WTC11 (cell line): ENCODE measurements around the gene HSD11B1L. TPM values are rescaled to one million over a fixed set of nuclear protein-coding genes. Genes with fewer than 3 reads are reported as not detected.

Source experiments
- ATAC-seq: fragments of 200-7000 bp; cut with Tn5 transposase; 2 replicates; pipeline ENCODE4 v1.10.0; 2021; ENCODE audit warnings: mild to moderate bottlenecking, moderate library complexity
- CTCF ChIA-PET: fragments of 300-600 bp; sonication (Branson Sonifier 250); formaldehyde crosslinking; loops from one replicate; lab custom pipeline; 2021; ENCODE audit warnings: antibody characterized with exemption; lab: Charles Lee
- POLR2A ChIA-PET: fragments of 350-600 bp; sonication (Branson Sonifier 250); formaldehyde crosslinking; loops from one replicate; lab custom pipeline; 2021; ENCODE audit warnings: antibody characterized with exemption; lab: Charles Lee
- DNase-seq: peaks from one replicate; pipeline ENCODE4 v3.0.0; 2021; ENCODE audit warnings: low spot score
- H3K27ac Mint-ChIP-seq: 2 replicates; pipeline ENCODE4 v1.8.0; 2021; ENCODE audit warnings: mixed read lengths
- H3K27me3 Mint-ChIP-seq: 2 replicates; pipeline ENCODE4 v1.8.0; 2021; ENCODE audit warnings: low read depth, mild to moderate bottlenecking, moderate library complexity, mixed read lengths
- H3K36me3 Mint-ChIP-seq: 2 replicates; pipeline ENCODE4 v1.8.0; 2021; ENCODE audit warnings: mixed read lengths
- H3K4me1 Mint-ChIP-seq: 2 replicates; pipeline ENCODE4 v1.8.0; 2022; ENCODE audit warnings: mixed read lengths
- H3K4me3 Mint-ChIP-seq: 2 replicates; pipeline ENCODE4 v1.8.0; 2021; ENCODE audit warnings: mild to moderate bottlenecking, moderate library complexity, mixed read lengths
- H3K9me3 Mint-ChIP-seq: 2 replicates; pipeline ENCODE4 v1.8.0; 2021; ENCODE audit warnings: mixed read lengths
- MYBL2 ChIP-seq: sonication (generic); formaldehyde crosslinking; IDR thresholded peaks from 2 replicates; pipeline ENCODE4 v1.8.1; 2023; ENCODE audit warnings: mild to moderate bottlenecking, moderate library complexity, missing genetic modification reagents
- SP1 ChIP-seq: sonication (generic); formaldehyde crosslinking; conservative IDR thresholded peaks from 2 replicates; pipeline ENCODE4 v1.8.1; 2022; ENCODE audit warnings: missing genetic modification reagents
- TEAD1 ChIP-seq: sonication (generic); formaldehyde crosslinking; IDR thresholded peaks from 2 replicates; pipeline ENCODE4 v1.8.0; 2022; ENCODE audit warnings: mild to moderate bottlenecking, missing genetic modification reagents
- ZNF121 ChIP-seq: sonication (generic); formaldehyde crosslinking; IDR thresholded peaks from 2 replicates; pipeline ENCODE4 v1.8.0; 2023; ENCODE audit warnings: missing genetic modification reagents
- ZNF219 ChIP-seq: sonication (generic); formaldehyde crosslinking; IDR thresholded peaks from 2 replicates; pipeline ENCODE4 v1.8.0; 2023; ENCODE audit warnings: missing genetic modification reagents, mild to moderate bottlenecking, borderline replicate concordance
- total RNA-seq: library from RNA; stranded (reverse); gene quantifications from 3 replicates; pipeline ENCODE4 v1.2.3, GENCODE V29; 2021
- TF ChIP-seq, protein P1 (sequence below): sonication (generic); formaldehyde crosslinking; IDR thresholded peaks from 2 replicates; pipeline ENCODE4 v1.8.1; 2022; ENCODE audit warnings: low read depth, mild to moderate bottlenecking, moderate library complexity, missing genetic modification reagents, borderline replicate concordance
- TF ChIP-seq, protein P2 (sequence below): sonication (generic); formaldehyde crosslinking; IDR thresholded peaks from 2 replicates; pipeline ENCODE4 v1.8.1; 2023; ENCODE audit warnings: mild to moderate bottlenecking, missing genetic modification reagents, moderate library complexity
- TF ChIP-seq, protein P3 (sequence below): sonication (generic); formaldehyde crosslinking; conservative IDR thresholded peaks from 2 replicates; pipeline ENCODE4 v1.8.1; 2023; ENCODE audit warnings: mild to moderate bottlenecking, low read depth, missing genetic modification reagents, moderate library complexity
- TF ChIP-seq, protein P4 (sequence below): sonication (generic); formaldehyde crosslinking; IDR thresholded peaks from 2 replicates; pipeline ENCODE4 v1.8.1; 2022; ENCODE audit warnings: mild to moderate bottlenecking, missing genetic modification reagents, moderate library complexity, borderline replicate concordance
- TF ChIP-seq, protein P5 (sequence below): sonication (generic); formaldehyde crosslinking; IDR thresholded peaks from 2 replicates; pipeline ENCODE4 v1.8.0; 2022; ENCODE audit warnings: mild to moderate bottlenecking, missing genetic modification reagents

Gene HSD11B1L
- total RNA-seq, 1 experiment from 2014 or later = 11.8 TPM

DNA sequence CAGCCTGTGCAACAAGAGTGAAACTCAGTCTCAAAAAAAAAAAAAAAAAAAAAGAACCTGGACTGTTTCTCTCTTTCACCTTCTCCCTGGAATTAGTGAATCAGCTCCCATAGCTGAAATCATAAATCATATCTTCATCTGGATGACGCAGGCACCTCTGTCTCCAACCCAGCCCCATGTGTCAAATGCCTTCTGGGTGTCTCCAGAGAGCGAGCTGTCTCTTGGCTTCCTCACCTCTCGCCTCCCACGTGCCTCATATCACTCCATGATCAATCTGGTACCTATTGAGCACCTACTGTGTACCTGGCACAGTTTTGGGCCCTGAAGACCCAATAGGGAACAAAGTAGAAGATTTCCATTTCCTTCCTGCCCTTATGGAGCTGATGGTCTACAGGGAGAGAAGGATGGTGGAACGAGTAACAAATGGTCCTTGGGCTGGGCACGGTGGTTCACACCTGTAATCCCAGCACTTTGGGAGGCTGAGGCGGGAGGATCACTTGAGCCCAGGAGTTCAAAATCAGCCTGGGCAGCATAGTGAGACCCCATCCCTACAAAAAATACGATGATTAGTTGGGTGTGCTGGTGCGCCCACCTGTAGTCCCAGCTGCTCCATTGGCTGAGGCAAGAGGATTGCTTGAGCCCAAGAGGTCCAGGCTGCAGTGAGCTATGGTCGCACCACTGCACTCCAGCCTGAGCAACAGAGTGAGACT, 2.5 kb downstream of the HSD11B1L start:
- TF ChIP-seq, protein P1, sequence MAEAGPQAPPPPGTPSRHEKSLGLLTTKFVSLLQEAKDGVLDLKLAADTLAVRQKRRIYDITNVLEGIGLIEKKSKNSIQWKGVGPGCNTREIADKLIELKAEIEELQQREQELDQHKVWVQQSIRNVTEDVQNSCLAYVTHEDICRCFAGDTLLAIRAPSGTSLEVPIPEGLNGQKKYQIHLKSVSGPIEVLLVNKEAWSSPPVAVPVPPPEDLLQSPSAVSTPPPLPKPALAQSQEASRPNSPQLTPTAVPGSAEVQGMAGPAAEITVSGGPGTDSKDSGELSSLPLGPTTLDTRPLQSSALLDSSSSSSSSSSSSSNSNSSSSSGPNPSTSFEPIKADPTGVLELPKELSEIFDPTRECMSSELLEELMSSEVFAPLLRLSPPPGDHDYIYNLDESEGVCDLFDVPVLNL (CRISPR knock-in tag) = no peak
- TF ChIP-seq SP1 (no peak), ZNF121 (CRISPR knock-in tag) (peak; percentile 15; the same call in 1 of the 2 replicates)
- no peak for ATAC-seq
- Mint-ChIP-seq H3K9me3 (no peaks in the 10 kb centered on the region), H3K27me3 (peaks cover 22% of the 10 kb centered on the region), H3K27ac (no peak overlapping the region), H3K4me3 (peak overlapping the region; percentile 24; the same call in 1 of the 2 replicates), H3K4me1 (peaks cover 20% of the 10 kb centered on the region), H3K36me3 (no peaks in the 10 kb centered on the region)
- POLR2A ChIA-PET = no interaction called here
- CTCF ChIA-PET = no interaction called here
- DNase-seq = no peak

DNA sequence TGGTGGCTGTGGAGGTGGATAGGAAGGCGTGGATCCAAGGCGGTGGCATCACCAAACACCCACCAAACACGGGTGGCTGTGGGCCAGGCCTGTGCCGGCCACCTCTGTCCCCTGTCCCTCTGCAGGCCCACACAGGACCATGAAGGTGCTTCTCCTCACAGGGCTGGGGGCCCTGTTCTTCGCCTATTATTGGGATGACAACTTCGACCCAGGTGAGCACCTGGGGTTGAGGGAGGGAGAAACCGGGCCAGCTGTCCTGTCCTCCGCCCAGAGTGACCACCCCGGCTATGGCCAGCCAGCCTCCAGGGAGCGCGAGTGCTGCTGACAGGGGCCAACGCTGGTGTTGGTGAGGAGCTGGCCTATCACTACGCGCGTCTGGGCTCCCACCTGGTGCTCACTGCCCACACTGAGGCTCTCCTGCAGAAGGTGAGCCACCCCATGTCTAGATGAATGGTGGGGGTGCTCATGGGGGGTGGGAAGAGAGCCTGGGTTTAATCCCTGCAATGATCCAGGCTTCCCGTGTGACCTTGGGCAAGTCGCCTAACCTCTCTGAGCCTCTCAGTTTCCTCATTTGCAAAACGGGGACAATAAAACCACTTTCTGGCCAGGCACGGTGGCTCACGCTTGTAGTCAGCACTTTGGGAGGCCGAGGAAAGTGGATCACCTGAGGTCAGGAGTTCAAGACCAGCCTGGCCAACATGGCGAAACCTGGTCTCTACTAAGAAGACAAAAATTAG, 4.0 kb downstream of the HSD11B1L start:
- ATAC-seq (no peak), DNase-seq (no peak)
- ChIA-PET POLR2A (no interaction called here), CTCF (no interaction called here)
- Mint-ChIP-seq H3K27ac (no peak overlapping the region), H3K4me3 (no peak overlapping the region), H3K9me3 (no peaks in the 10 kb centered on the region), H3K4me1 (peaks cover 16% of the 10 kb centered on the region), H3K36me3 (no peaks in the 10 kb centered on the region), H3K27me3 (peaks cover 23% of the 10 kb centered on the region)
- TF ChIP-seq MYBL2 (CRISPR knock-in tag) (no peak), ZNF219 (no peak)
- TF ChIP-seq, protein P2, sequence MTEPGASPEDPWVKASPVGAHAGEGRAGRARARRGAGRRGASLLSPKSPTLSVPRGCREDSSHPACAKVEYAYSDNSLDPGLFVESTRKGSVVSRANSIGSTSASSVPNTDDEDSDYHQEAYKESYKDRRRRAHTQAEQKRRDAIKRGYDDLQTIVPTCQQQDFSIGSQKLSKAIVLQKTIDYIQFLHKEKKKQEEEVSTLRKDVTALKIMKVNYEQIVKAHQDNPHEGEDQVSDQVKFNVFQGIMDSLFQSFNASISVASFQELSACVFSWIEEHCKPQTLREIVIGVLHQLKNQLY = no peak
- TF ChIP-seq, protein P3, sequence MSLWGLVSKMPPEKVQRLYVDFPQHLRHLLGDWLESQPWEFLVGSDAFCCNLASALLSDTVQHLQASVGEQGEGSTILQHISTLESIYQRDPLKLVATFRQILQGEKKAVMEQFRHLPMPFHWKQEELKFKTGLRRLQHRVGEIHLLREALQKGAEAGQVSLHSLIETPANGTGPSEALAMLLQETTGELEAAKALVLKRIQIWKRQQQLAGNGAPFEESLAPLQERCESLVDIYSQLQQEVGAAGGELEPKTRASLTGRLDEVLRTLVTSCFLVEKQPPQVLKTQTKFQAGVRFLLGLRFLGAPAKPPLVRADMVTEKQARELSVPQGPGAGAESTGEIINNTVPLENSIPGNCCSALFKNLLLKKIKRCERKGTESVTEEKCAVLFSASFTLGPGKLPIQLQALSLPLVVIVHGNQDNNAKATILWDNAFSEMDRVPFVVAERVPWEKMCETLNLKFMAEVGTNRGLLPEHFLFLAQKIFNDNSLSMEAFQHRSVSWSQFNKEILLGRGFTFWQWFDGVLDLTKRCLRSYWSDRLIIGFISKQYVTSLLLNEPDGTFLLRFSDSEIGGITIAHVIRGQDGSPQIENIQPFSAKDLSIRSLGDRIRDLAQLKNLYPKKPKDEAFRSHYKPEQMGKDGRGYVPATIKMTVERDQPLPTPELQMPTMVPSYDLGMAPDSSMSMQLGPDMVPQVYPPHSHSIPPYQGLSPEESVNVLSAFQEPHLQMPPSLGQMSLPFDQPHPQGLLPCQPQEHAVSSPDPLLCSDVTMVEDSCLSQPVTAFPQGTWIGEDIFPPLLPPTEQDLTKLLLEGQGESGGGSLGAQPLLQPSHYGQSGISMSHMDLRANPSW (CRISPR knock-in tag) = no peak
- TF ChIP-seq, protein P4, sequence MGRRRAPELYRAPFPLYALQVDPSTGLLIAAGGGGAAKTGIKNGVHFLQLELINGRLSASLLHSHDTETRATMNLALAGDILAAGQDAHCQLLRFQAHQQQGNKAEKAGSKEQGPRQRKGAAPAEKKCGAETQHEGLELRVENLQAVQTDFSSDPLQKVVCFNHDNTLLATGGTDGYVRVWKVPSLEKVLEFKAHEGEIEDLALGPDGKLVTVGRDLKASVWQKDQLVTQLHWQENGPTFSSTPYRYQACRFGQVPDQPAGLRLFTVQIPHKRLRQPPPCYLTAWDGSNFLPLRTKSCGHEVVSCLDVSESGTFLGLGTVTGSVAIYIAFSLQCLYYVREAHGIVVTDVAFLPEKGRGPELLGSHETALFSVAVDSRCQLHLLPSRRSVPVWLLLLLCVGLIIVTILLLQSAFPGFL (CRISPR knock-in tag) = no peak

DNA sequence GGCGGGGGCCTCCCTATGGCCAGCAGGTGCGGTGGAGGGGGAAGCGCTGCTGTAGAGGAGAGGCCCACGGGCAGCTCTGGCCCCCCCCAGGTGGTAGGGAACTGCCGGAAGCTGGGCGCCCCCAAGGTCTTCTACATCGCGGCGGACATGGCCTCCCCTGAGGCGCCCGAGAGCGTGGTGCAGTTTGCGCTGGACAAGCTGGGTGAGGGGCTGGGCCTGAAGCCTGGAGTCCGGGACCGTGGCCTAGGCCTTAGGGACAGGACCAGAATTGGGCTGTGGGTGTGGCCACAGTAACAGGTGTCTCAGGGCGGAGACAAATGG, 5.5 kb downstream of the HSD11B1L start:
- TF ChIP-seq, protein P5, sequence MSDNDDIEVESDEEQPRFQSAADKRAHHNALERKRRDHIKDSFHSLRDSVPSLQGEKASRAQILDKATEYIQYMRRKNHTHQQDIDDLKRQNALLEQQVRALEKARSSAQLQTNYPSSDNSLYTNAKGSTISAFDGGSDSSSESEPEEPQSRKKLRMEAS (CRISPR knock-in tag) = 0 out of 2 replicates have a peak, but pooled peaks have one; percentile 0
- TF ChIP-seq ZNF121 (CRISPR knock-in tag) = 0 out of 2 replicates have a peak, but pooled peaks have one; percentile 11
- 0 out of 2 replicates have a peak, but pooled peaks have one; percentile 3 for TF ChIP-seq SP1
- no peak for TF ChIP-seq TEAD1 (CRISPR knock-in tag)
- TF ChIP-seq, all 79 proteins: peak for 3
- Mint-ChIP-seq H3K36me3 (peaks cover 11% of the 10 kb centered on the region), H3K4me1 (peaks cover 16% of the 10 kb centered on the region), H3K9me3 (no peaks in the 10 kb centered on the region), H3K27me3 (peaks cover 19% of the 10 kb centered on the region), H3K27ac (peak overlapping the region; percentile 74; the same call in 1 of the 2 replicates), H3K4me3 (peak overlapping the region; percentile 63)
- ChIA-PET POLR2A (interaction anchor here (0.7 to 1.9 kb wide), 6 partner anchors 10 to 118 kb away, joined by 3 to 10 read pairs (median 4); partner anchors contain the start of genes CATSPERD, DUS3L, LONP1 and SAFB), CTCF (interaction anchor here (0.6 to 2.8 kb wide), 14 partner anchors 10 to 217 kb away, joined by 3 to 22 read pairs (median 9); partner anchors contain the start of genes CATSPERD, LONP1, NDUFA11 and NRTN)
- DNase-seq (no peak), ATAC-seq (no peak)
